Lung (tissue), 12 donors: ENCODE measurements around the gene AGRP. TPM values are rescaled to one million over a fixed set of nuclear protein-coding genes. Genes with fewer than 3 reads are reported as not detected.
A peak's percentile ranks its signal among the peaks of the same experiment; 100 is the strongest.
"Not testable (repeated sequence)": the region's sequence is repeated elsewhere in the genome, so short reads cannot be mapped to it uniquely, and the experiment has no call there.

Experiments
- ATAC-seq: fragments of 200-7000 bp; cut with Tn5 transposase; one replicate; pipeline ENCODE4 v1.9.1; 2020; ENCODE audit warnings: moderate number of reproducible peaks; ENCODE audit not compliant: insufficient read depth, low FRiP score
- DNase-seq, 3 donors: peaks; one replicate each; pipeline ENCODE4 v3.0.0-alpha.2; 2013 to 2017
- H3K27ac ChIP-seq, 2 donors: one replicate each; pipeline ENCODE4 v1.5.1; 2013; ENCODE audit warnings: mild to moderate bottlenecking in 2 of 2, moderate library complexity in 2 of 2, control low read depth in 1 of 2, inconsistent platforms in 1 of 2, low read depth in 1 of 2, low read length in 1 of 2
- H3K27me3 ChIP-seq, 3 donors: one replicate each; pipeline ENCODE4 v1.5.1; 2013; ENCODE audit warnings: low read length in 2 of 3; ENCODE audit not compliant: control insufficient read depth in 3 of 3, insufficient read depth in 3 of 3
- H3K36me3 ChIP-seq, 4 donors: one replicate each; pipeline ENCODE4 v1.5.1; 2013; ENCODE audit warnings: low read length in 4 of 4, mild to moderate bottlenecking in 1 of 4, moderate library complexity in 1 of 4; ENCODE audit not compliant: control insufficient read depth in 4 of 4, insufficient read depth in 4 of 4
- H3K4me1 ChIP-seq, 5 donors: one replicate each; pipeline ENCODE4 v1.5.1; 2013; ENCODE audit warnings: low read length in 5 of 5, mild to moderate bottlenecking in 2 of 5, moderate library complexity in 1 of 5; ENCODE audit not compliant: control insufficient read depth in 5 of 5, insufficient read depth in 5 of 5
- H3K4me3 ChIP-seq: one replicate; pipeline ENCODE4 v1.5.1; 2013; ENCODE audit warnings: mild to moderate bottlenecking, control low read depth, moderate library complexity
- H3K9ac ChIP-seq, 2 donors: one replicate each; pipeline ENCODE4 v1.5.1; 2013; ENCODE audit warnings: low read length in 2 of 2, control low read depth in 1 of 2; ENCODE audit not compliant: insufficient read depth in 1 of 2
- H3K9me3 ChIP-seq, 4 donors: one replicate each; pipeline ENCODE4 v1.5.1; 2013; ENCODE audit warnings: low read length in 3 of 4, mild to moderate bottlenecking in 1 of 4, moderate library complexity in 1 of 4; ENCODE audit not compliant: control insufficient read depth in 4 of 4, insufficient read depth in 3 of 4
- WGBS, 2 donors: extraction: QIAGEN DNeasy Blood & Tissue Kit; methylation state at CpG; one replicate each; pipeline ENCODE4 v1.1.7; 2013; 5-methylcytosine and 5-hydroxymethylcytosine counted together
- polyA plus RNA-seq, 2 donors: library from polyadenylated mRNA; stranded (reverse); fragments of 200-250 nt; gene quantifications; one replicate each; pipeline ENCODE4 v1.2.1, GENCODE V29; 2013
- total RNA-seq, 2 donors: library from RNA; depleted of rRNA in 1 of 2; stranded (reverse); fragments of >200 nt in 1 of 2; gene quantifications; one replicate each; pipeline ENCODE4 v1.2.1, GENCODE V29; 2014 to 2021
- TF ChIP-seq, protein P1 (sequence below): IDR thresholded peaks from 2 replicates; pipeline ENCODE4 v1.5.1; 2012; ENCODE audit warnings: mild to moderate bottlenecking; ENCODE audit errors: control extremely low read depth, extremely low read depth
- donor health status: control.
- donor health status: control.
- donor health status: Bipolar disorder and iron deficiency.
- donor health status: healthy.
- donor health status: DM: yes; HTN: yes; CAD: no.

AGRP gene
- total and polyA plus RNA-seq, 4 donors = 0.97 to 8.3 (median 1.4) TPM; not detected in 1

- no peak overlapping the region for H3K9ac ChIP-seq
- WGBS, 2 donors = 86 to 87% methylated on average over 12 of the region's 12 CpGs
- H3K27me3 ChIP-seq = no peaks in the 10 kb centered on the region
- DNase-seq (no peak), ATAC-seq (no peak)
- TF ChIP-seq, protein P1, sequence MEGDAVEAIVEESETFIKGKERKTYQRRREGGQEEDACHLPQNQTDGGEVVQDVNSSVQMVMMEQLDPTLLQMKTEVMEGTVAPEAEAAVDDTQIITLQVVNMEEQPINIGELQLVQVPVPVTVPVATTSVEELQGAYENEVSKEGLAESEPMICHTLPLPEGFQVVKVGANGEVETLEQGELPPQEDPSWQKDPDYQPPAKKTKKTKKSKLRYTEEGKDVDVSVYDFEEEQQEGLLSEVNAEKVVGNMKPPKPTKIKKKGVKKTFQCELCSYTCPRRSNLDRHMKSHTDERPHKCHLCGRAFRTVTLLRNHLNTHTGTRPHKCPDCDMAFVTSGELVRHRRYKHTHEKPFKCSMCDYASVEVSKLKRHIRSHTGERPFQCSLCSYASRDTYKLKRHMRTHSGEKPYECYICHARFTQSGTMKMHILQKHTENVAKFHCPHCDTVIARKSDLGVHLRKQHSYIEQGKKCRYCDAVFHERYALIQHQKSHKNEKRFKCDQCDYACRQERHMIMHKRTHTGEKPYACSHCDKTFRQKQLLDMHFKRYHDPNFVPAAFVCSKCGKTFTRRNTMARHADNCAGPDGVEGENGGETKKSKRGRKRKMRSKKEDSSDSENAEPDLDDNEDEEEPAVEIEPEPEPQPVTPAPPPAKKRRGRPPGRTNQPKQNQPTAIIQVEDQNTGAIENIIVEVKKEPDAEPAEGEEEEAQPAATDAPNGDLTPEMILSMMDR = no peak
- H3K27ac ChIP-seq = no peak overlapping the region
- no peak overlapping the region for H3K4me3 ChIP-seq
- no peaks in the 10 kb centered on the region for H3K36me3 ChIP-seq
- H3K4me1 ChIP-seq = peaks cover 0 to 4% (median 0%) of the 10 kb centered on the region in 5 donors
- no peaks in the 10 kb centered on the region for H3K9me3 ChIP-seq
These were observed 33.2 kb upstream of the AGRP start for GRCh38 chr16:67516296-67517154.

DNA sequence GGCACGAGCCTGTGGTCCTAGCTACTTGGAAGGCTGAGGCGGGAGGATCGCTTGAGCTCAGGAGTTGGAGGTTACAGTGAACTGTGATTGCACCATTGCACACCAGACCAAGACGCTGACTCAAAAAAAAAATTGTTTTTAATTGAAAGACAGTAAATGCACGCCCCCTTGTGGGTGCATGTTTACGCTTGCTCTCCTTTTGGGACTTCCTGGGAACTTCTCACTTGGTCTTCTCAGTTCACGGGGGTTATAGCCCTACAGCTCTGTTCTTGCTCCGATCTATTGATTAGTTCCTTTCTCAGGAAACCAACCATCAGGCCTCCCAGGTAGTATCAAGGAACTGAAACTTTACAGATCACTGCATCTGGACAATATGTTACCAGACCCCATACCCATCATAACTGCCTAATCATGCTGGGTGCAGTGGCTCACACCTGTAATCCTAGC, 31.1 kb upstream of the AGRP start:
- Histone ChIP-seq H3K27ac (no peak overlapping the region), H3K36me3 (no peaks in the 10 kb centered on the region), H3K9me3 (no peaks in the 10 kb centered on the region), H3K27me3 (no peaks in the 10 kb centered on the region), H3K4me1 (peaks cover 0 to 4% (median 0%) of the 10 kb centered on the region in 5 donors), H3K4me3 (no peak overlapping the region), H3K9ac (no peak overlapping the region)
- TF ChIP-seq, protein P1 = peak; percentile 68
- ATAC-seq (peak; percentile 88), DNase-seq (peak; percentile 69 to 83 (median 76))
- WGBS, 2 donors = 10 to 14% methylated on average over 8 of the region's 8 CpGs

GRCh38 chr16:67513892-67514291, 30.5 kb upstream of the AGRP start:
- ATAC-seq = not testable (repeated sequence)

DNA sequence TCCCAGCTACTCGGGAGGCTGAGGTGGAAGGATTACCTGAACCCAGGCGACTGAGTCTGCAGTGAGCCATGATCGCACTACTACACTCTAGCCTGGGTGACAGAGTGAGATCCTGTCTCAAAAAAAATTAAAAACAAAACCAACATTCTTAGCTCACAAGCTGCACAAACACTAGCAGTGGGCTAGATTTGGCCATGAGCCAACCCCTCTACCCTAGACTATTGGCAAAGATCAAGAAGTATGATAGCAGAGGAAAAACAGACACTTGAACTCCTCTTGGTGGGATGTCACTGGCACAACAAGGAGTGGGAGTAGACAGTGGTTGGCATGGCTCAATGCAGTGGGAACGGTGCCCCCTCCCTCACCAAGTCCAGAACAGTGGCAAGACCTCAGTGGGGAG, 25.7 kb upstream of the AGRP start:
- Histone ChIP-seq H3K9ac (no peak overlapping the region), H3K36me3 (no peaks in the 10 kb centered on the region), H3K9me3 (no peaks in the 10 kb centered on the region), H3K27me3 (no peaks in the 10 kb centered on the region), H3K4me1 (no peaks in the 10 kb centered on the region), H3K4me3 (no peak overlapping the region), H3K27ac (no peak overlapping the region)
- DNase-seq (peak in 2 of 3 donors; percentile 28 to 36), ATAC-seq (no peak)
- TF ChIP-seq, protein P1 = no peak
- 83 to 91% methylated on average over 4 of the region's 4 CpGs for WGBS, 2 donors

More at GRCh38 chr16:67513892-67514291, 30.5 kb upstream of the AGRP start:
- not testable (repeated sequence) for H3K4me3 ChIP-seq, H3K27ac ChIP-seq, H3K9ac ChIP-seq, H3K9me3 ChIP-seq, H3K36me3 ChIP-seq, H3K4me1 ChIP-seq, H3K27me3 ChIP-seq, DNase-seq
- WGBS, 2 donors = 98 to 100% methylated on average over 1 of the region's 1 CpG
